PC-9 (cell line): ENCODE results near the gene ING5.

Experiments used
- EZH2 ChIP-seq: fragments of 200-600 bp; sonication (generic); IDR thresholded peaks from 2 replicates; pipeline ENCODE4 v1.8.0; 2017; ENCODE audit warnings: antibody characterized with exemption, low read depth
- TF ChIP-seq, protein P1 (sequence below): fragments of 200-600 bp; sonication (generic); conservative IDR thresholded peaks from 2 replicates; pipeline ENCODE4 v1.6.1; 2017; ENCODE audit warnings: mixed run types, antibody characterized with exemption, mild to moderate bottlenecking, moderate library complexity

GRCh38 chr2:241665731-241666440 lies 36.0 kb upstream of the ING5 start:
- TF ChIP-seq, protein P1, sequence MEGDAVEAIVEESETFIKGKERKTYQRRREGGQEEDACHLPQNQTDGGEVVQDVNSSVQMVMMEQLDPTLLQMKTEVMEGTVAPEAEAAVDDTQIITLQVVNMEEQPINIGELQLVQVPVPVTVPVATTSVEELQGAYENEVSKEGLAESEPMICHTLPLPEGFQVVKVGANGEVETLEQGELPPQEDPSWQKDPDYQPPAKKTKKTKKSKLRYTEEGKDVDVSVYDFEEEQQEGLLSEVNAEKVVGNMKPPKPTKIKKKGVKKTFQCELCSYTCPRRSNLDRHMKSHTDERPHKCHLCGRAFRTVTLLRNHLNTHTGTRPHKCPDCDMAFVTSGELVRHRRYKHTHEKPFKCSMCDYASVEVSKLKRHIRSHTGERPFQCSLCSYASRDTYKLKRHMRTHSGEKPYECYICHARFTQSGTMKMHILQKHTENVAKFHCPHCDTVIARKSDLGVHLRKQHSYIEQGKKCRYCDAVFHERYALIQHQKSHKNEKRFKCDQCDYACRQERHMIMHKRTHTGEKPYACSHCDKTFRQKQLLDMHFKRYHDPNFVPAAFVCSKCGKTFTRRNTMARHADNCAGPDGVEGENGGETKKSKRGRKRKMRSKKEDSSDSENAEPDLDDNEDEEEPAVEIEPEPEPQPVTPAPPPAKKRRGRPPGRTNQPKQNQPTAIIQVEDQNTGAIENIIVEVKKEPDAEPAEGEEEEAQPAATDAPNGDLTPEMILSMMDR: no peak
- no peak for TF ChIP-seq EZH2
